KOPT-K1 (cell line): ENCODE measurements around the gene SELENON.

ENCODE experiments used
- H3K27ac ChIP-seq: fragments of 200-600 bp; sonication (generic); 2 replicates; pipeline ENCODE4 v1.5.1; 2016; ENCODE audit warnings: antibody characterized with exemption, mild to moderate bottlenecking, low read depth, low read length; ENCODE audit not compliant: poor library complexity, severe bottlenecking
- H3K36me3 ChIP-seq: fragments of 200-600 bp; sonication (generic); 2 replicates; pipeline ENCODE4 v1.5.1; 2017; ENCODE audit warnings: antibody characterized with exemption, mild to moderate bottlenecking, low read length, moderate library complexity; ENCODE audit not compliant: insufficient read depth
- H3K9me3 ChIP-seq: fragments of 200-600 bp; sonication (generic); 2 replicates; pipeline ENCODE4 v1.5.1; 2017; ENCODE audit warnings: antibody characterized with exemption, low read length, mild to moderate bottlenecking; ENCODE audit not compliant: insufficient read depth, poor library complexity, severe bottlenecking

SELENON gene

GRCh38 chr1:25796811-25797458 lies 3.1 kb upstream of the SELENON start:
- no peaks in the 10 kb centered on the region for H3K9me3 ChIP-seq
- H3K27ac ChIP-seq: no peak overlapping the region
- H3K36me3 ChIP-seq: no peaks in the 10 kb centered on the region

GRCh38 chr1:25797939-25798338 lies 2.1 kb upstream of the SELENON start:
- Histone ChIP-seq H3K36me3 (no peaks in the 10 kb centered on the region), H3K9me3 (no peaks in the 10 kb centered on the region), H3K27ac (no peak overlapping the region)

- H3K9me3 ChIP-seq: no peaks in the 10 kb centered on the region
- no peak overlapping the region for H3K27ac ChIP-seq
- no peaks in the 10 kb centered on the region for H3K36me3 ChIP-seq
Measured at GRCh38 chr1:25798666-25799351, 1.2 kb upstream of the SELENON start.

- no peaks in the 10 kb centered on the region for H3K36me3 ChIP-seq
- no peak overlapping the region for H3K27ac ChIP-seq
- H3K9me3 ChIP-seq: no peaks in the 10 kb centered on the region
Measured at GRCh38 chr1:25799352-25799934, 550 bp upstream of the SELENON start.

- Histone ChIP-seq H3K9me3 (no peaks in the 10 kb centered on the region), H3K27ac (no peak overlapping the region), H3K36me3 (no peaks in the 10 kb centered on the region)
Measured at GRCh38 chr1:25800703-25801377, 847 bp downstream of the SELENON start.

- H3K27ac ChIP-seq: no peak overlapping the region
- H3K36me3 ChIP-seq: no peaks in the 10 kb centered on the region
- no peaks in the 10 kb centered on the region for H3K9me3 ChIP-seq
Measured at GRCh38 chr1:25802915-25803314, 2.9 kb downstream of the SELENON start.

- H3K9me3 ChIP-seq: no peaks in the 10 kb centered on the region
- no peak overlapping the region for H3K27ac ChIP-seq
- H3K36me3 ChIP-seq: no peaks in the 10 kb centered on the region
Measured at GRCh38 chr1:25803368-25803767, 3.4 kb downstream of the SELENON start.

GRCh38 chr1:25804244-25804963 lies 4.4 kb downstream of the SELENON start:
- Histone ChIP-seq H3K27ac (no peak overlapping the region), H3K36me3 (no peaks in the 10 kb centered on the region), H3K9me3 (no peaks in the 10 kb centered on the region)

- Histone ChIP-seq H3K36me3 (no peaks in the 10 kb centered on the region), H3K27ac (no peak overlapping the region)
Measured at GRCh38 chr1:25804964-25805862, 5.2 kb downstream of the SELENON start.

GRCh38 chr1:25805863-25806225 lies 5.9 kb downstream of the SELENON start:
- Histone ChIP-seq H3K27ac (no peak overlapping the region), H3K36me3 (no peaks in the 10 kb centered on the region)

More at GRCh38 chr1:25804964-25805862, 5.2 kb downstream of the SELENON start:
- H3K9me3 ChIP-seq: no peaks in the 10 kb centered on the region

GRCh38 chr1:25806418-25806817 lies 6.4 kb downstream of the SELENON start:
- Histone ChIP-seq H3K27ac (no peak overlapping the region), H3K36me3 (no peaks in the 10 kb centered on the region), H3K9me3 (no peaks in the 10 kb centered on the region)

More at GRCh38 chr1:25805863-25806225, 5.9 kb downstream of the SELENON start:
- H3K9me3 ChIP-seq: no peaks in the 10 kb centered on the region

- no peaks in the 10 kb centered on the region for H3K36me3 ChIP-seq
- H3K9me3 ChIP-seq: no peaks in the 10 kb centered on the region
- no peak overlapping the region for H3K27ac ChIP-seq
Measured at GRCh38 chr1:25807480-25808390, 7.7 kb downstream of the SELENON start.

- no peaks in the 10 kb centered on the region for H3K9me3 ChIP-seq
- no peaks in the 10 kb centered on the region for H3K36me3 ChIP-seq
- H3K27ac ChIP-seq: no peak overlapping the region
Measured at GRCh38 chr1:25808481-25809244, 8.7 kb downstream of the SELENON start.
